Endothelial cell (in vitro differentiated cells): ENCODE data around the gene GFM1. TPM values are rescaled to one million over a fixed set of nuclear protein-coding genes. Genes with fewer than 3 reads are reported as not detected.

Experiments used
- DNase-seq: peaks from one replicate; pipeline ENCODE4 v3.0.0; 2021; ENCODE audit warnings: low spot score
- H3K27ac Mint-ChIP-seq: one replicate; pipeline ENCODE4 v1.8.0; 2021; ENCODE audit warnings: mixed read lengths, inconsistent platforms; ENCODE audit not compliant: unreplicated experiment
- H3K27me3 Mint-ChIP-seq: one replicate; pipeline ENCODE4 v1.8.0; 2021; ENCODE audit warnings: mild to moderate bottlenecking, moderate library complexity, mixed read lengths, inconsistent platforms; ENCODE audit not compliant: unreplicated experiment
- H3K36me3 Mint-ChIP-seq: one replicate; pipeline ENCODE4 v1.8.0; 2021; ENCODE audit warnings: mild to moderate bottlenecking, low read depth, mixed read lengths, inconsistent platforms; ENCODE audit not compliant: unreplicated experiment
- H3K4me1 Mint-ChIP-seq: one replicate; pipeline ENCODE4 v1.8.0; 2021; ENCODE audit warnings: mild to moderate bottlenecking, mixed read lengths, inconsistent platforms; ENCODE audit not compliant: unreplicated experiment
- H3K4me3 Mint-ChIP-seq: one replicate; pipeline ENCODE4 v1.8.0; 2021; ENCODE audit warnings: mild to moderate bottlenecking, mixed read lengths, inconsistent platforms; ENCODE audit not compliant: unreplicated experiment
- H3K9me3 Mint-ChIP-seq: one replicate; pipeline ENCODE4 v1.8.0; 2021; ENCODE audit warnings: mixed read lengths, inconsistent platforms; ENCODE audit not compliant: unreplicated experiment
- long read RNA-seq: library from polyadenylated mRNA; unstranded; transcript quantifications from one replicate; pipeline ENCODE4 v2.0.0, GENCODE V29; 2020; ENCODE audit not compliant: unreplicated experiment
- total RNA-seq: library from RNA; stranded (reverse); fragmentation: NEBNext Ultra II Directional; extraction: Animal tissue kit (Norgen Biotek cat#: 25700); gene quantifications from one replicate; pipeline ENCODE4 v1.2.1, GENCODE V29; 2021; ENCODE audit not compliant: unreplicated experiment
- TF ChIP-seq, protein P1 (sequence below): fragments of 200-600 bp; sonication (generic); IDR thresholded peaks from one replicate; pipeline ENCODE4 v1.5.0; 2021; ENCODE audit warnings: antibody characterized with exemption; ENCODE audit not compliant: unreplicated experiment

GFM1 gene
- 71.2 TPM for total RNA-seq
- long read RNA-seq, transcript GFM1-210 (18 exons, 3,721 nt), result major isoform, 20 of 27 reads
- long read RNA-seq, partial matches to known transcripts, result 2 of 27 reads
- long read RNA-seq, other reads (novel, unspliced or antisense), result 3 of 27 reads

DNA sequence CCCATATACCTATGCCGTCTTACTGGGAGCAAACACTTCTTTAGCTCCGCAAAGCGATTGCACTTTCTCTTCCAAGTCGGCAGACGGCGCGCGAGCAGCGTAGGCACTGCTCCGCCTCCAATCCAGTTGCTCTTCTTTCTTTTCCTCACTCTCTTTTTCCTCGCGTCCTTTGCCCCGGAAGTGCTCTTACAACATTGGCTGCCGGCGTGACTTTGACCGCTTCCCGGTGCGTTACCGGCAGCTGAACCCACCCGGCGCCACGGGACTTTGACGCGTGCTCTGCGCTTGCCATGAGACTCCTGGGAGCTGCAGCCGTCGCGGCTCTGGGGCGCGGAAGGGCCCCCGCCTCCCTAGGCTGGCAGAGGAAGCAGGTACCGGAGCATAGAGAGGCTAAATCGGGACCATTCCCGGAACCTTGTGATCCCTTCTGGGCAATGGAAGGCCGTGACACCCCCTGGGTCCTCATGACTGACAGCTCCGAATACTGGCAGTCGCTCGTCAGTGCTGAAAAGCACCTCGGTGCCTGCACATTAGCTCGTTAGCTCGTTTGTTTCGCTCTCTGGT lies at the start of gene GFM1:
TSS of gene GFM1 (plus strand) at position 183 of the 564 bp plus-strand sequence. CDS start at position 291, 108 bp downstream.
- H3K4me1 Mint-ChIP-seq, result peaks cover 25% of the 10 kb centered on the region
- peak within 1 kb of the TSS; percentile 97 for H3K4me3 Mint-ChIP-seq
- H3K36me3 Mint-ChIP-seq, result peaks cover 3% of the 10 kb centered on the region

DNA sequence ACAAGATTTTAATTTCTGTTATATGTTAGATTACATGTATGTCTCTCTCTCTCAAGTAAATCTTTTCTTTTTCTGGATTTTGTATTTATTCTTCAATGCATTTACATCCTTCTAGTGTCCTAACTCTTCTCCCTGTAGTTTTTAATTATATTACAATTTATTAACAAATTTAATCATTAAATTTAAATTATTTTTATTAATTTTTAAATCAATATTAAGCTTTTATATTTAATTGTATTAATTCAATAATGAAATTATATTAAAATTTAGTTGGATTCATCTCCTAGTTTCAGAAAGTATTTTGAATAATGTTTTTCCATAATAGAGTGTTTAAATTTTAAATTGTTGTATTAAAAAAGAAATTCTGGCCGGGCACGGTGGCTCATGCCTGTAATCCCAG lies 43.5 kb upstream of the GFM1 start:
- no peak overlapping the region for H3K4me3 Mint-ChIP-seq
- H3K27ac Mint-ChIP-seq, result no peak overlapping the region
- no peaks in the 10 kb centered on the region for H3K27me3 Mint-ChIP-seq
- TF ChIP-seq, protein P1, sequence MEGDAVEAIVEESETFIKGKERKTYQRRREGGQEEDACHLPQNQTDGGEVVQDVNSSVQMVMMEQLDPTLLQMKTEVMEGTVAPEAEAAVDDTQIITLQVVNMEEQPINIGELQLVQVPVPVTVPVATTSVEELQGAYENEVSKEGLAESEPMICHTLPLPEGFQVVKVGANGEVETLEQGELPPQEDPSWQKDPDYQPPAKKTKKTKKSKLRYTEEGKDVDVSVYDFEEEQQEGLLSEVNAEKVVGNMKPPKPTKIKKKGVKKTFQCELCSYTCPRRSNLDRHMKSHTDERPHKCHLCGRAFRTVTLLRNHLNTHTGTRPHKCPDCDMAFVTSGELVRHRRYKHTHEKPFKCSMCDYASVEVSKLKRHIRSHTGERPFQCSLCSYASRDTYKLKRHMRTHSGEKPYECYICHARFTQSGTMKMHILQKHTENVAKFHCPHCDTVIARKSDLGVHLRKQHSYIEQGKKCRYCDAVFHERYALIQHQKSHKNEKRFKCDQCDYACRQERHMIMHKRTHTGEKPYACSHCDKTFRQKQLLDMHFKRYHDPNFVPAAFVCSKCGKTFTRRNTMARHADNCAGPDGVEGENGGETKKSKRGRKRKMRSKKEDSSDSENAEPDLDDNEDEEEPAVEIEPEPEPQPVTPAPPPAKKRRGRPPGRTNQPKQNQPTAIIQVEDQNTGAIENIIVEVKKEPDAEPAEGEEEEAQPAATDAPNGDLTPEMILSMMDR, result no peak
- no peaks in the 10 kb centered on the region for H3K36me3 Mint-ChIP-seq
- no peaks in the 10 kb centered on the region for H3K4me1 Mint-ChIP-seq
- DNase-seq, result no peak
- H3K9me3 Mint-ChIP-seq, result no peaks in the 10 kb centered on the region

More for the DNA sequence above, at the start of gene GFM1:
- Mint-ChIP-seq H3K27ac (peak within 1 kb of the TSS; percentile 90), H3K9me3 (no peaks in the 10 kb centered on the region), H3K27me3 (peaks cover 3% of the 10 kb centered on the region)
- DNase-seq, result peak; percentile 83
- TF ChIP-seq, protein P1, result peak; percentile 26

DNA sequence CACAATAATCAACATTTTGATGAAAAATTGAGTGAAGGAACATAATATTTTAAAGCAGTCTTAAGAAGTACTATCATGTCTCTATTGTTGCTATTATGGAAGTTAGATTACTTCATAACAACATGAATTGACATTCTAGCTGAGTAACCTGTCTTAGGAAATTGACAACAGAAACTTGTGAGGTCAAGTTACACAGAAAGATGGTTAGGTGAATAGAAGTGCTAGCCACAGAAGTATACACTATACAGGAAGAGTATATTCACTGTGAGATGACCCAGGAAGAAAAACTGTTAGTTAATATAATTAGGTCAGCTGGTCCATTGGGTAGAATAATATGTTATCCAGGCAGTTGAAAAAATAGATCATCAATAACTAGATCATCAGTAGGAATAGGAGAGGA lies 42.1 kb upstream of the GFM1 start:
- DNase-seq, result no peak
- no peaks in the 10 kb centered on the region for H3K27me3 Mint-ChIP-seq
- TF ChIP-seq, protein P1, result no peak
- no peaks in the 10 kb centered on the region for H3K36me3 Mint-ChIP-seq
- no peaks in the 10 kb centered on the region for H3K9me3 Mint-ChIP-seq
- no peak overlapping the region for H3K4me3 Mint-ChIP-seq
- no peaks in the 10 kb centered on the region for H3K4me1 Mint-ChIP-seq
- H3K27ac Mint-ChIP-seq, result no peak overlapping the region

DNA sequence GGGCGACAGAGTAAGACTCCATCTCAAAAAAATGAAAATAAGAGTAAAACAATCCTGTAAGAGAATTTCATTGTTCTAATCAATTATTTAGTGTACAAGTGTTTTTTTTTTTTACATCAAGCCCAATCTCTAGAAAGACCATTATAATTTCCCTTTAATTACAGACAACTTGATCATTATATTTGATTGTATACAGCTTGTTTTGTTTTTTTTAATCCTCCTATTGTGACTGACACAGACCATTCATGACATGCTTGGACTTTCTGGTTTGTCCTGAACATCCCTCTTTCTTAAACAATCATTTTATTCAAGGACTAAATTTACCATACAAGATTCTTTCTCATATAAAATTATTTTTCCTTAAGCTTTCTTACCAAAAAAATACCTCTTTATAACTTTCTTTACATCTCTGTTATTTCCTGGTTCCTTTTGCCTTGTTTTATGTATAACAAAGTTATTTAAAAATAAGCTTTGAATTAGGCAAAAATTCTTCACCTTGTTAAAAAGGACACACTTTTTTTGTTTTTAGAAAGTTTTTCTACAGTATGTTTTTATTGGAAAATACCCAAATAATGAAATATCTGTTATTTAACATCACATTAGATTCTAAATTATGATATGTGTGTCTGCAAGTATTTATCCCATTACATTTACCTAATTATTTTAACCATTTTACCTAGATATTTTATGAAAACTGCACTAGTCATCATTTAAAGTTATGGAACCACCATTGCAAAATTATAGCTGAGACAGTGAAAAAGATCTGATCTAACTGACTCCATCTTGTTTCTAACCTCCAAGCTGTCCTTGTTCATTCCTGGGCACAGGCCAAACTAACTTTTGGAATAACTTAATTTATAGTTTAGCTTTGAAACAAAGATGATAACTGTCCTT lies 26.1 kb upstream of the GFM1 start:
- H3K36me3 Mint-ChIP-seq, result peaks cover 17% of the 10 kb centered on the region
- peaks cover 12% of the 10 kb centered on the region for H3K9me3 Mint-ChIP-seq
- H3K4me1 Mint-ChIP-seq, result peaks cover 2% of the 10 kb centered on the region
- TF ChIP-seq, protein P1, result no peak
- no peak overlapping the region for H3K4me3 Mint-ChIP-seq
- DNase-seq, result no peak
- peaks cover 1% of the 10 kb centered on the region for H3K27me3 Mint-ChIP-seq
- no peak overlapping the region for H3K27ac Mint-ChIP-seq

DNA sequence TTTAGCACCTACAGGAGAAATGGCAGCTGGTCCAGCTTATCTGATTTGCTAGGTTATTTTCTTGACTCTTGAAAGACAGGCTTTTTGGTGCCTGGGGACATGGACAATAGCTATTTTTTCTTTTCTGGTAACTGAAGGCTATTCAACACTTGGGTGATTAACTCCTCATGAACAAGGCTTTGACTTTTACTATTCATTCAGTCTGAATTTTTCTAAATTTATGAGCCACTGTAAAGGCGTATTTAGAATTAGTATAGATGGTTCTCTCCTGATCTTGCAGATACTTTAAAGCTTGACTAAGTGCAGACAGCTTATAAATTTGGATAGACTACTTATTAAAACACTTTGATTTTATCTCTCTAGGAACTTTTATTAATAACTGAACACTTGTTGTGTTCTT lies 18.4 kb upstream of the GFM1 start:
- H3K9me3 Mint-ChIP-seq, result no peaks in the 10 kb centered on the region
- no peak for DNase-seq
- H3K4me1 Mint-ChIP-seq, result peaks cover 2% of the 10 kb centered on the region
- peaks cover 1% of the 10 kb centered on the region for H3K27me3 Mint-ChIP-seq
- TF ChIP-seq, protein P1, result no peak
- H3K4me3 Mint-ChIP-seq, result no peak overlapping the region
- H3K36me3 Mint-ChIP-seq, result peaks cover 5% of the 10 kb centered on the region
- H3K27ac Mint-ChIP-seq, result no peak overlapping the region
